ENCODE measurements around the gene ACTR2. TPM values are rescaled to one million over a fixed set of nuclear protein-coding genes. Genes with fewer than 3 reads are reported as not detected.
"Not testable (repeated sequence)": the region's sequence is repeated elsewhere in the genome, so short reads cannot be mapped to it uniquely, and the experiment has no call there.

ACTR2 gene
- total and polyA plus RNA-seq, 2 donors, result 85.3 to 145 TPM

GRCh38 chr2:65255356-65255755 lies 27.7 kb downstream of the ACTR2 start:
- no peaks in the 10 kb centered on the region for H3K4me1 ChIP-seq (ENCODE audit: insufficient read depth)
- no peak for DNase-seq (ENCODE audit: extremely low spot score)
- H3K27ac ChIP-seq (ENCODE audit: low read depth), result no peak overlapping the region
- 94% methylated on average over 6 of the region's 6 CpGs for WGBS
- no peaks in the 10 kb centered on the region for H3K36me3 ChIP-seq (ENCODE audit: insufficient read depth)
- H3K4me3 ChIP-seq (ENCODE audit: low read depth, low read length), result no peak overlapping the region

- H3K36me3 ChIP-seq (ENCODE audit: insufficient read depth), result no peaks in the 10 kb centered on the region
- no peak for DNase-seq (ENCODE audit: extremely low spot score)
- 95% methylated on average over 1 of the region's 1 CpG for WGBS
- no peak overlapping the region for H3K4me3 ChIP-seq (ENCODE audit: low read depth, low read length)
- no peaks in the 10 kb centered on the region for H3K4me1 ChIP-seq (ENCODE audit: insufficient read depth)
- no peak overlapping the region for H3K27ac ChIP-seq (ENCODE audit: low read depth)
Measured at GRCh38 chr2:65256054-65256453, 28.4 kb downstream of the ACTR2 start.

GRCh38 chr2:65257866-65258265 lies 30.2 kb downstream of the ACTR2 start:
- not testable (repeated sequence) for H3K36me3 ChIP-seq (ENCODE audit: insufficient read depth); DNase-seq (ENCODE audit: extremely low spot score)

GRCh38 chr2:65261676-65262075 lies 34.0 kb downstream of the ACTR2 start:
- Histone ChIP-seq H3K27ac (ENCODE audit: low read depth) (no peak overlapping the region), H3K4me1 (ENCODE audit: insufficient read depth) (no peaks in the 10 kb centered on the region), H3K36me3 (ENCODE audit: insufficient read depth) (no peaks in the 10 kb centered on the region), H3K4me3 (ENCODE audit: low read depth, low read length) (no peak overlapping the region)
- 80% methylated on average over 3 of the region's 3 CpGs for WGBS
- DNase-seq (ENCODE audit: extremely low spot score), result no peak

More at GRCh38 chr2:65257866-65258265, 30.2 kb downstream of the ACTR2 start:
- not testable (repeated sequence) for H3K27ac ChIP-seq (ENCODE audit: low read depth); H3K4me1 ChIP-seq (ENCODE audit: insufficient read depth); H3K4me3 ChIP-seq (ENCODE audit: low read depth, low read length)

- 88% methylated on average over 1 of the region's 1 CpG for WGBS
- H3K27ac ChIP-seq (ENCODE audit: low read depth), result no peak overlapping the region
- DNase-seq (ENCODE audit: extremely low spot score), result no peak
- H3K4me3 ChIP-seq (ENCODE audit: low read depth, low read length), result no peak overlapping the region
- no peaks in the 10 kb centered on the region for H3K4me1 ChIP-seq (ENCODE audit: insufficient read depth)
- H3K36me3 ChIP-seq (ENCODE audit: insufficient read depth), result no peaks in the 10 kb centered on the region
Measured at GRCh38 chr2:65263262-65263661, 35.6 kb downstream of the ACTR2 start.

- no peak for DNase-seq (ENCODE audit: extremely low spot score)
- no peak overlapping the region for H3K4me3 ChIP-seq (ENCODE audit: low read depth, low read length)
- H3K4me1 ChIP-seq (ENCODE audit: insufficient read depth), result no peaks in the 10 kb centered on the region
- WGBS, result 81% methylated on average over 7 of the region's 7 CpGs
- no peaks in the 10 kb centered on the region for H3K36me3 ChIP-seq (ENCODE audit: insufficient read depth)
- no peak overlapping the region for H3K27ac ChIP-seq (ENCODE audit: low read depth)
Measured at GRCh38 chr2:65263986-65264385, 36.4 kb downstream of the ACTR2 start.

GRCh38 chr2:65264821-65265670 lies 37.4 kb downstream of the ACTR2 start:
- WGBS, result 39% methylated on average over 8 of the region's 8 CpGs
- no peak overlapping the region for H3K27ac ChIP-seq (ENCODE audit: low read depth)
- no peak overlapping the region for H3K4me3 ChIP-seq (ENCODE audit: low read depth, low read length)
- H3K4me1 ChIP-seq (ENCODE audit: insufficient read depth), result no peaks in the 10 kb centered on the region
- peak; percentile 53 for DNase-seq (ENCODE audit: extremely low spot score)
- no peaks in the 10 kb centered on the region for H3K36me3 ChIP-seq (ENCODE audit: insufficient read depth)

GRCh38 chr2:65265671-65266045 lies 38.0 kb downstream of the ACTR2 start:
- Histone ChIP-seq H3K4me1 (ENCODE audit: insufficient read depth) (no peaks in the 10 kb centered on the region), H3K4me3 (ENCODE audit: low read depth, low read length) (no peak overlapping the region), H3K27ac (ENCODE audit: low read depth) (no peak overlapping the region), H3K36me3 (ENCODE audit: insufficient read depth) (no peaks in the 10 kb centered on the region)
- DNase-seq (ENCODE audit: extremely low spot score), result no peak

GRCh38 chr2:65267008-65267407 lies 39.4 kb downstream of the ACTR2 start:
- WGBS, result 98% methylated on average over 1 of the region's 1 CpG
- H3K36me3 ChIP-seq (ENCODE audit: insufficient read depth), result no peaks in the 10 kb centered on the region
- H3K27ac ChIP-seq (ENCODE audit: low read depth), result no peak overlapping the region
- no peaks in the 10 kb centered on the region for H3K4me1 ChIP-seq (ENCODE audit: insufficient read depth)
- no peak overlapping the region for H3K4me3 ChIP-seq (ENCODE audit: low read depth, low read length)
- DNase-seq (ENCODE audit: extremely low spot score), result no peak

- no peak for DNase-seq (ENCODE audit: extremely low spot score)
- Histone ChIP-seq H3K4me3 (ENCODE audit: low read depth, low read length) (no peak overlapping the region), H3K36me3 (ENCODE audit: insufficient read depth) (no peaks in the 10 kb centered on the region), H3K4me1 (ENCODE audit: insufficient read depth) (no peaks in the 10 kb centered on the region), H3K27ac (ENCODE audit: low read depth) (no peak overlapping the region)
- 78% methylated on average over 4 of the region's 4 CpGs for WGBS
Measured at GRCh38 chr2:65268957-65269356, 41.3 kb downstream of the ACTR2 start.

GRCh38 chr2:65273344-65273743 lies 45.7 kb downstream of the ACTR2 start:
- Histone ChIP-seq H3K4me1 (ENCODE audit: insufficient read depth) (no peaks in the 10 kb centered on the region), H3K27ac (ENCODE audit: low read depth) (no peak overlapping the region), H3K36me3 (ENCODE audit: insufficient read depth) (no peaks in the 10 kb centered on the region), H3K4me3 (ENCODE audit: low read depth, low read length) (no peak overlapping the region)
- 96% methylated on average over 8 of the region's 8 CpGs for WGBS
- no peak for DNase-seq (ENCODE audit: extremely low spot score)

- Histone ChIP-seq H3K4me3 (ENCODE audit: low read depth, low read length) (no peak overlapping the region), H3K27ac (ENCODE audit: low read depth) (no peak overlapping the region), H3K36me3 (ENCODE audit: insufficient read depth) (no peaks in the 10 kb centered on the region), H3K4me1 (ENCODE audit: insufficient read depth) (no peaks in the 10 kb centered on the region)
- 65% methylated on average over 4 of the region's 4 CpGs for WGBS
- DNase-seq (ENCODE audit: extremely low spot score), result no peak
Measured at GRCh38 chr2:65275141-65275915, 47.7 kb downstream of the ACTR2 start.

GRCh38 chr2:65276609-65277008 lies 49.0 kb downstream of the ACTR2 start:
- DNase-seq (ENCODE audit: extremely low spot score), result no peak
- 44% methylated on average over 5 of the region's 5 CpGs for WGBS
- H3K36me3 ChIP-seq (ENCODE audit: insufficient read depth), result no peaks in the 10 kb centered on the region
- no peak overlapping the region for H3K4me3 ChIP-seq (ENCODE audit: low read depth, low read length)
- no peak overlapping the region for H3K27ac ChIP-seq (ENCODE audit: low read depth)
- no peaks in the 10 kb centered on the region for H3K4me1 ChIP-seq (ENCODE audit: insufficient read depth)

- no peak overlapping the region for H3K27ac ChIP-seq (ENCODE audit: low read depth)
- H3K4me1 ChIP-seq (ENCODE audit: insufficient read depth), result no peaks in the 10 kb centered on the region
- no peak for DNase-seq (ENCODE audit: extremely low spot score)
- H3K36me3 ChIP-seq (ENCODE audit: insufficient read depth), result no peaks in the 10 kb centered on the region
- WGBS, result 69% methylated on average over 3 of the region's 3 CpGs
- H3K4me3 ChIP-seq (ENCODE audit: low read depth, low read length), result no peak overlapping the region
Measured at GRCh38 chr2:65277118-65277517, 49.5 kb downstream of the ACTR2 start.

Measured in urinary bladder (tissue), 4 donors.